A549 (cell line): ENCODE results near the gene PDZD7. TPM values are rescaled to one million over a fixed set of nuclear protein-coding genes. Genes with fewer than 3 reads are reported as not detected.

Experiments
- ATAC-seq, 2 experiments: fragments of 200-7000 bp in 1 of 2; fragments of >200 bp in 1 of 2; cut with Nextera tagmentation in 1 of 2; cut with Tn5 transposase in 1 of 2; 3 replicates each; pipeline versions ENCODE4 v1.8.0 to v1.9.1; 2018 to 2020; ENCODE audit warnings: mild to moderate bottlenecking in 1 of 2, moderate library complexity in 1 of 2
- CTCF ChIA-PET: fragments of 300-600 bp; sonication (Branson Sonifier 250); formaldehyde crosslinking; extraction: SDS; loops from one replicate; lab custom pipeline; 2021; ENCODE audit warnings: antibody characterized with exemption, inconsistent platforms; lab: Yijun Ruan, JAX
- POLR2A ChIA-PET: fragments of 350-600 bp; formaldehyde crosslinking; extraction: SDS; loops from one replicate; lab custom pipeline; 2021; ENCODE audit warnings: antibody characterized with exemption, inconsistent platforms; lab: Yijun Ruan, JAX
- DNase-seq, 2 experiments: peaks; one replicate each; pipeline versions ENCODE4 v3.0.0 to v3.0.0-alpha.2; 2011 to 2016; ENCODE audit warnings: low read depth in 1 of 2, low spot score in 1 of 2
- FAIRE-seq: peaks from 2 replicates; lab custom pipeline; 2011; peaks lifted over from hg19 to GRCh38; lab: Jason Lieb, UNC
- H3K27ac ChIP-seq, 2 experiments: fragments of >200 bp; sonication (Bioruptor Twin); formaldehyde crosslinking; 3 replicates each; pipeline ENCODE4 v1.5.1; 2016 to 2017
- H3K4me1 ChIP-seq: fragments of >200 bp; sonication (Bioruptor Twin); formaldehyde crosslinking; 3 replicates; pipeline ENCODE4 v1.6.1; 2016
- H3K4me2 ChIP-seq: fragments of >200 bp; sonication (Bioruptor Twin); formaldehyde crosslinking; 3 replicates; pipeline ENCODE4 v1.6.1; 2016
- H3K4me3 ChIP-seq: fragments of >200 bp; sonication (Bioruptor Twin); formaldehyde crosslinking; 3 replicates; pipeline ENCODE4 v1.5.1; 2016
- H3K9me3 ChIP-seq: fragments of >200 bp; sonication (Bioruptor Twin); formaldehyde crosslinking; 3 replicates; pipeline ENCODE4 v1.6.1; 2016
- BHLHE40 ChIP-seq: IDR thresholded peaks from 2 replicates; pipeline ENCODE4 v1.6.1; 2012; ENCODE audit warnings: low read depth, low read length, inconsistent platforms
- CBX2 ChIP-seq: fragments of 200-600 bp; sonication (generic); IDR thresholded peaks from 2 replicates; pipeline ENCODE4 v1.6.1; 2016; ENCODE audit warnings: low read depth, mild to moderate bottlenecking, borderline replicate concordance
- CHD4 ChIP-seq: fragments of 200-600 bp; sonication (generic); IDR thresholded peaks from 2 replicates; pipeline ENCODE4 v1.6.1; 2016; ENCODE audit warnings: antibody characterized with exemption, mild to moderate bottlenecking, borderline replicate concordance
- HDAC2 ChIP-seq: fragments of 200-600 bp; sonication (generic); IDR thresholded peaks from 2 replicates; pipeline ENCODE4 v1.6.1; 2016
- HOXB13 ChIP-seq: fragments of 250-450 bp; sonication (Bioruptor Pico); IDR thresholded peaks from 2 replicates; pipeline ENCODE4 v1.5.0; 2020; ENCODE audit warnings: low read depth, mild to moderate bottlenecking, moderate library complexity
- HOXB5 ChIP-seq: fragments of 250-450 bp; sonication (Bioruptor Pico); IDR thresholded peaks from 2 replicates; pipeline ENCODE4 v1.5.0; 2020; ENCODE audit warnings: mild to moderate bottlenecking, moderate library complexity
- JUNB ChIP-seq: fragments of >200 bp; sonication (Bioruptor Twin); formaldehyde crosslinking; IDR thresholded peaks from 2 replicates; pipeline ENCODE4 v1.6.1; 2016
- KDM5A ChIP-seq: fragments of 200-600 bp; sonication (generic); IDR thresholded peaks from 2 replicates; pipeline ENCODE4 v1.6.1; 2016; ENCODE audit warnings: antibody characterized with exemption, mild to moderate bottlenecking
- MAZ ChIP-seq: fragments of 150-350 bp; IDR thresholded peaks from 2 replicates; pipeline ENCODE4 v1.6.1; 2014; ENCODE audit warnings: antibody characterized with exemption, low read depth, low read length, borderline replicate concordance
- NFE2L2 ChIP-seq: fragments of 150-350 bp; conservative IDR thresholded peaks from 2 replicates; pipeline ENCODE4 v1.6.1; 2014; ENCODE audit warnings: low read length
- PHF8 ChIP-seq: fragments of 200-600 bp; sonication (generic); IDR thresholded peaks from 2 replicates; pipeline ENCODE4 v1.6.1; 2016; ENCODE audit warnings: low read depth, mild to moderate bottlenecking, antibody characterized with exemption, moderate library complexity, borderline replicate concordance
- POLR2A ChIP-seq: IDR thresholded peaks from 2 replicates; pipeline ENCODE4 v1.6.1; 2012; ENCODE audit warnings: mild to moderate bottlenecking, low read length
- RFX5 ChIP-seq: fragments of 450-650 bp; IDR thresholded peaks from 2 replicates; pipeline ENCODE4 v1.7.1; 2014; ENCODE audit warnings: antibody characterized with exemption, mild to moderate bottlenecking, moderate library complexity
- RNF2 ChIP-seq: fragments of 200-600 bp; sonication (generic); IDR thresholded peaks from 2 replicates; pipeline ENCODE4 v1.6.1; 2016; ENCODE audit warnings: low read depth, mild to moderate bottlenecking, antibody characterized with exemption, moderate library complexity, borderline replicate concordance
- SREBF2 ChIP-seq: fragments of 450-650 bp; IDR thresholded peaks from 2 replicates; pipeline ENCODE4 v1.6.1; 2014; ENCODE audit warnings: mild to moderate bottlenecking, moderate library complexity
- TFCP2L1 ChIP-seq: fragments of 250-450 bp; sonication (Bioruptor Pico); IDR thresholded peaks from 2 replicates; pipeline ENCODE4 v1.5.0; 2021; ENCODE audit warnings: mild to moderate bottlenecking
- WGBS: methylation state at CpG from one replicate; pipeline ENCODE4 v1.1.6; 2017; ENCODE audit errors: missing lambda C conversion rate; 5-methylcytosine and 5-hydroxymethylcytosine counted together
- polyA plus RNA-seq, 4 experiments: library from polyadenylated mRNA; depleted of rRNA in 3 of 4; stranded (reverse); fragments of >200 nt; fragmentation: RNase III in 1 of 4; extraction: RNeasy Plus Mini Kit Qiagen cat#74134 plus additional on column Dnase treatment in 1 of 4; gene quantifications; 2 replicates in 3 of 4; 3 replicates in 1 of 4; pipeline ENCODE4 v1.2.3, GENCODE V29; 2011 to 2017
- TF ChIP-seq, protein P1 (sequence below): IDR thresholded peaks from 2 replicates; pipeline ENCODE4 v1.6.1; 2012
- TF ChIP-seq, protein P2 (sequence below): fragments of 200-600 bp; sonication (generic); IDR thresholded peaks from 2 replicates; pipeline ENCODE4 v1.6.1; 2016; ENCODE audit warnings: antibody characterized with exemption, mild to moderate bottlenecking, moderate library complexity
- TF ChIP-seq, protein P3 (sequence below): fragments of 250-450 bp; sonication (Bioruptor Pico); IDR thresholded peaks from 2 replicates; pipeline ENCODE4 v1.5.0; 2020; ENCODE audit warnings: low read depth, mild to moderate bottlenecking, moderate library complexity
- TF ChIP-seq, protein P4 (sequence below): fragments of 450-650 bp; IDR thresholded peaks from 2 replicates; pipeline ENCODE4 v1.6.1; 2014; ENCODE audit warnings: antibody characterized with exemption
- TF ChIP-seq, protein P5 (sequence below): fragments of >200 bp; sonication (Bioruptor Twin); formaldehyde crosslinking; IDR thresholded peaks from 2 replicates; pipeline ENCODE4 v1.6.1; 2016
- TF ChIP-seq, protein P6 (sequence below): IDR thresholded peaks from 2 replicates; pipeline ENCODE4 v1.6.1; 2012

Gene PDZD7
- polyA plus RNA-seq, 2 of the 4 experiments (the other 2 are of a cell fraction) = 0.21 to 0.56 TPM

DNA sequence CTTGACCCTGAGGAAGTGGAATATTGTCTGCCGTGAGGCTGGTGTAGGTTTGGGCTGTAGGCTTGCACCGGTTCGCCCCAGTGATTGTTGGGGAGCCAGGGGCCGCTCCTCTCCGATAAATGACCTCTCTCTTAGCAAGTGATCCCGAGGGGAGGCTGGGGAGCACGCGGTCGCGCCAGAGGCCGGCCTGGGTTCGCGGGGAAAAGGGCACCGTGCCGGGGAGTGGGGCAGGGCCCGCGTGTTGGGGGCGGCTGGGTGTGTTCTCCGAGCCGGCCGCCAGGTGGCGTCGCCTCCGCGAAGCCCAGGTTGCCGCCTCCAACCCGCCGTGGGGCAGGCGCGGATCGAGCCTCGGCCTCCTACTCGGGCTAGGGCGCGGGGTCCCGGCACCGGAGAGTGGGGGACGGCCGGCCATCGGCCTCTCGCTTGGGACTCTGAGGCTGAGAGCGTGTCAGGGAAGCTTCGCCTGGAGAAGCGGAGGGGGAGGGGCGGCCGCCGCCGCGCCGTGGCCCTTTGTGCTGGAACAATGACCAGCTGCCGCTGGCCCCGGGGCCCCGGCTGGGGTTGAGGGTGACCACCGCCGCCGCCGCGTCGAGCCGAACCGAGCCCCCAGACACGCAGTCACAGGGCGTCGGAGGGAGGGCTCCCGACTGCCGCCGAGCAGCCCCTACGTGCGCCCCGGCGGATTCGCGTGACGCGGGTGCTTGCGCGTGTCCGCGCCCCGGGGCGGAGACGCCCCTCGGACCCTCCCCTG lies 31.8 kb downstream of the PDZD7 start (continued):
- TF ChIP-seq PHF8 = peak; percentile 63
- TF ChIP-seq POLR2A = peak; percentile 61
- TF ChIP-seq, protein P1, sequence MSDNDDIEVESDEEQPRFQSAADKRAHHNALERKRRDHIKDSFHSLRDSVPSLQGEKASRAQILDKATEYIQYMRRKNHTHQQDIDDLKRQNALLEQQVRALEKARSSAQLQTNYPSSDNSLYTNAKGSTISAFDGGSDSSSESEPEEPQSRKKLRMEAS = peak; percentile 80
- no peak for TF ChIP-seq SREBF2
- TF ChIP-seq, protein P2, sequence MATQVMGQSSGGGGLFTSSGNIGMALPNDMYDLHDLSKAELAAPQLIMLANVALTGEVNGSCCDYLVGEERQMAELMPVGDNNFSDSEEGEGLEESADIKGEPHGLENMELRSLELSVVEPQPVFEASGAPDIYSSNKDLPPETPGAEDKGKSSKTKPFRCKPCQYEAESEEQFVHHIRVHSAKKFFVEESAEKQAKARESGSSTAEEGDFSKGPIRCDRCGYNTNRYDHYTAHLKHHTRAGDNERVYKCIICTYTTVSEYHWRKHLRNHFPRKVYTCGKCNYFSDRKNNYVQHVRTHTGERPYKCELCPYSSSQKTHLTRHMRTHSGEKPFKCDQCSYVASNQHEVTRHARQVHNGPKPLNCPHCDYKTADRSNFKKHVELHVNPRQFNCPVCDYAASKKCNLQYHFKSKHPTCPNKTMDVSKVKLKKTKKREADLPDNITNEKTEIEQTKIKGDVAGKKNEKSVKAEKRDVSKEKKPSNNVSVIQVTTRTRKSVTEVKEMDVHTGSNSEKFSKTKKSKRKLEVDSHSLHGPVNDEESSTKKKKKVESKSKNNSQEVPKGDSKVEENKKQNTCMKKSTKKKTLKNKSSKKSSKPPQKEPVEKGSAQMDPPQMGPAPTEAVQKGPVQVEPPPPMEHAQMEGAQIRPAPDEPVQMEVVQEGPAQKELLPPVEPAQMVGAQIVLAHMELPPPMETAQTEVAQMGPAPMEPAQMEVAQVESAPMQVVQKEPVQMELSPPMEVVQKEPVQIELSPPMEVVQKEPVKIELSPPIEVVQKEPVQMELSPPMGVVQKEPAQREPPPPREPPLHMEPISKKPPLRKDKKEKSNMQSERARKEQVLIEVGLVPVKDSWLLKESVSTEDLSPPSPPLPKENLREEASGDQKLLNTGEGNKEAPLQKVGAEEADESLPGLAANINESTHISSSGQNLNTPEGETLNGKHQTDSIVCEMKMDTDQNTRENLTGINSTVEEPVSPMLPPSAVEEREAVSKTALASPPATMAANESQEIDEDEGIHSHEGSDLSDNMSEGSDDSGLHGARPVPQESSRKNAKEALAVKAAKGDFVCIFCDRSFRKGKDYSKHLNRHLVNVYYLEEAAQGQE = 0 out of 2 replicates have a peak, but pooled peaks have one; percentile 16
- TF ChIP-seq TFCP2L1 (CRISPR knock-in tag) = 0 out of 2 replicates have a peak, but pooled peaks have one; percentile 16

DNA sequence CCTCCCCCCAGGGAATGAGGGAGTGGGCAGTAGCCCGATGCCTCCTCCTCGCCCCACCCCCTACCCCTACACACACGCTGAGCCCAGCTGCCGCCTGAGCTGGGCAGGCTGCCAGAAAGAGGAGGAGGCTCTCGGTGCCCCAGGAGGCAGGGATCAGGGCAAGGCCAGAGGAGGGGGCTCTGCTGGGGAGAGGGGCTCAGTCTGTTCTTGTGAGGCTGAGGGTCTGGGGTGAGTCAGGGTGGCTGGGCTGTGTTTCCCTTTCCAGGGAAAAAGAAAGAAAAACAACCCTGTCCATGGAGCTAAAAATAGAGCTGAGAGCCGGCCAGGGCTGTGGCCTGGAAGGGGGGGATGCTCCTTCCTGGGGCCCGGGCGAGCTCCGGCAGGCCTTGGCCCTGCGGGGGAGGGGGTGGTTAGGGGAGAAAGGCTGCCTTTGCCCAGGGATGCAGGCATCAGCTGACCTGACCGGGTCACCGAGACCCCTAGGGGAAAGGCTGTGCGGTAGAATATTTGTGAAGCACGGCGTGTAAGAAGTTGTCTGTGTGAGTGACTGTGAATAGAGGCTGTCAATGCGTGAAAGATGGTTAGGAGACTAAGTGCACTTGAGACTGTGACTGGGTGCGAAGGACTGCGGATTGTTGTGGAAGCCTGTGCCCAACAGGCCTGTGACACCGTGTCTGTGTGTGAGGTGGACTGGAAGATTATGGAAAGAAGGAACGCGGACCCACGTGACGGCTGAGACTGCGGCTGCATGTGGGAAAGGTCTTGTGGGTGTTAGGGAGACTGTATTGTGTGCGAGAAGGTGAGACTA lies 32.5 kb downstream of the PDZD7 start:
- peak; percentile 47 to 59 for ATAC-seq
- 5% methylated on average over 17 of the region's 25 CpGs for WGBS
- DNase-seq = peak; percentile 77 to 90
- Histone ChIP-seq H3K4me1 (peaks cover 27% of the 10 kb centered on the region), H3K27ac (peak overlapping the region; percentile 98), H3K4me2 (peak overlapping the region; percentile 89), H3K4me3 (peak overlapping the region; percentile 92), H3K9me3 (no peaks in the 10 kb centered on the region)
- TF ChIP-seq HOXB13 (CRISPR knock-in tag) (no peak), RFX5 (no peak), SREBF2 (no peak), NFE2L2 (no peak), CHD4 (no peak), PHF8 (peak; percentile 33; the same call in 1 of the 2 replicates), CBX2 (no peak), MAZ (no peak), HOXB5 (CRISPR knock-in tag) (no peak), JUNB (no peak), KDM5A (no peak), BHLHE40 (no peak), RNF2 (no peak), HDAC2 (no peak)
- TF ChIP-seq, protein P3, sequence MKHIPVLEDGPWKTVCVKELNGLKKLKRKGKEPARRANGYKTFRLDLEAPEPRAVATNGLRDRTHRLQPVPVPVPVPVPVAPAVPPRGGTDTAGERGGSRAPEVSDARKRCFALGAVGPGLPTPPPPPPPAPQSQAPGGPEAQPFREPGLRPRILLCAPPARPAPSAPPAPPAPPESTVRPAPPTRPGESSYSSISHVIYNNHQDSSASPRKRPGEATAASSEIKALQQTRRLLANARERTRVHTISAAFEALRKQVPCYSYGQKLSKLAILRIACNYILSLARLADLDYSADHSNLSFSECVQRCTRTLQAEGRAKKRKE (CRISPR knock-in tag) = no peak
- TF ChIP-seq, protein P4, sequence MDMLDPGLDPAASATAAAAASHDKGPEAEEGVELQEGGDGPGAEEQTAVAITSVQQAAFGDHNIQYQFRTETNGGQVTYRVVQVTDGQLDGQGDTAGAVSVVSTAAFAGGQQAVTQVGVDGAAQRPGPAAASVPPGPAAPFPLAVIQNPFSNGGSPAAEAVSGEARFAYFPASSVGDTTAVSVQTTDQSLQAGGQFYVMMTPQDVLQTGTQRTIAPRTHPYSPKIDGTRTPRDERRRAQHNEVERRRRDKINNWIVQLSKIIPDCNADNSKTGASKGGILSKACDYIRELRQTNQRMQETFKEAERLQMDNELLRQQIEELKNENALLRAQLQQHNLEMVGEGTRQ = peak; percentile 54
- TF ChIP-seq, protein P5, sequence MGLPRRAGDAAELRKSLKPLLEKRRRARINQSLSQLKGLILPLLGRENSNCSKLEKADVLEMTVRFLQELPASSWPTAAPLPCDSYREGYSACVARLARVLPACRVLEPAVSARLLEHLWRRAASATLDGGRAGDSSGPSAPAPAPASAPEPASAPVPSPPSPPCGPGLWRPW = no peak
- TF ChIP-seq, protein P6, sequence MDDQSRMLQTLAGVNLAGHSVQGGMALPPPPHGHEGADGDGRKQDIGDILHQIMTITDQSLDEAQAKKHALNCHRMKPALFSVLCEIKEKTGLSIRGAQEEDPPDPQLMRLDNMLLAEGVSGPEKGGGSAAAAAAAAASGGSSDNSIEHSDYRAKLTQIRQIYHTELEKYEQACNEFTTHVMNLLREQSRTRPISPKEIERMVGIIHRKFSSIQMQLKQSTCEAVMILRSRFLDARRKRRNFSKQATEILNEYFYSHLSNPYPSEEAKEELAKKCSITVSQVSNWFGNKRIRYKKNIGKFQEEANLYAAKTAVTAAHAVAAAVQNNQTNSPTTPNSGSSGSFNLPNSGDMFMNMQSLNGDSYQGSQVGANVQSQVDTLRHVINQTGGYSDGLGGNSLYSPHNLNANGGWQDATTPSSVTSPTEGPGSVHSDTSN = no peak
- no peak for FAIRE-seq
- POLR2A ChIA-PET = interaction anchor here (1.1 to 2.3 kb wide), 6 partner anchors 11 to 63 kb away, joined by 3 to 5 read pairs (median 3); partner anchors contain the start of genes KAZALD1, MRPL43 and TWNK
- CTCF ChIA-PET = interaction anchor here (0.6 to 25.8 kb wide), 27 partner anchors 9 to 144 kb away, joined by 3 to 608 read pairs (median 5); partner anchors contain the start of genes KAZALD1, MRPL43, PDZD7 and SFXN3
